HG03025 (cell line): ENCODE results near the gene SPOCK3.
"Not testable (repeated sequence)": the region's sequence is repeated elsewhere in the genome, so short reads cannot be mapped to it uniquely, and the experiment has no call there.

Source experiments
- ATAC-seq: cut with Tn5 transposase; IDR thresholded peaks from one replicate; pipeline ENCODE4 v1.9.1; 2021; ENCODE audit warnings: mild to moderate bottlenecking, moderate library complexity; ENCODE audit not compliant: unreplicated experiment, low FRiP score

Gene SPOCK3

DNA sequence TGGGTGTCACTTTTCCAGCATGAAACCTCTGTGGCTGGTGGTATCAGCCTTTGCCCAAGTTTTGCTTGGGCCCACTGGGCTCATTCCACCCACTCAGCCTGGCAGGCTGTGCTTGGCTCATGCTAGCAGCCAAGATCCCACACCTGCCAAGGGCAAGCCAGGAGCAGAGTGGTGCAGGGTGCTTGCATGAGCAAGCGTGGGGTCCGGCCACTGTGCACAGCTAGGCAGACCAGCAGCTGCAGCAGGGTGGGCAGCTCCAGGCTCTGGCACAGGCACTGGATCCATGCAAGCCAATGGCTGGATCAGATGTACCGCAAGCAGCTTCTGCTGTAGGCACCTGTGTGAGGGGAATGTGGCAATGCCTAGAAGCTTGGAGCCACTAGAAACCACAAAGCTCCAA is 253.9 kb downstream of the SPOCK3 start:
- no peak for ATAC-seq

- no peak for ATAC-seq
These were observed 256.7 kb downstream of the SPOCK3 start for GRCh38 chr4:166977596-166977995.

DNA sequence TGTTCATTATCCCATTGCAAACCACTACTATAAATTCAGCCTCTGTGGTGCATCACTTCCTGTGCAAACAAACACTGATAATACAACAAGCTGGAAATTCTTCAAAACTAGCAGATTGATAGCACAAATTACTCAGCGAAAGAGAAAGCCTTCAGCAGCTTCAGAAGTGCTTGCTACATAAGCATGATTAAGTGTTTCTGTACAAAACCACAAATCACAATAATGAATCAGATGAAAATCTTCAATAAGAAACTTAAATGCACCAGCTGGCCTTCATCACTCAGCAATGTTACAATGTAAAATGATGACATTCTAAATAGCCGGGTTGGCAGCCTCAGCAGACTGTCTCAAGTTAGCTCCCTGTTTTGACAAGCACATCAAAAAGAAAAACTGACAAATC is 262.2 kb downstream of the SPOCK3 start:
- no peak for ATAC-seq

GRCh38 chr4:166968219-166968618 is 266.1 kb downstream of the SPOCK3 start:
- ATAC-seq, result not testable (repeated sequence)

GRCh38 chr4:166965562-166965961 is 268.7 kb downstream of the SPOCK3 start:
- no peak for ATAC-seq

- no peak for ATAC-seq
These were observed 276.8 kb downstream of the SPOCK3 start for GRCh38 chr4:166957451-166957850.

- ATAC-seq, result no peak
These were observed 277.8 kb downstream of the SPOCK3 start for GRCh38 chr4:166956484-166956883.

DNA sequence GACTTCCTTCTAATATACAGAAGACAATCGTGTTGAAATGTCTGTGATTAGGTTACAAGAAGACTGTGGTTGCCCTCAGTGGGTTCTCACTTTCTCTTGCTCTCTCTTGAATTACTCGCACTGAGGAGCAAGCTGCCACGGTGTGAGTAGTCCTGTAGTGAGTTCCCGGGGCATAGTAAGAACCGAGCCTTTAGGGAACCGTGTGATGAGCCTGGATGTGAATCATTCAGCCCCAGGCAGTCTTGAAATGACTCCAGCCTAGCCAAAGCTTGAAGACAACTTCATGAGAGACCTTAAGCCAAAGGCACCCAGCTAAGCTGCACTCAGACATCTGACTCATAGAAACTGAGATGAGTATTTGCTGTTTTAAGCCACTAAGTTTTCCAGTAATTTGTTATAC is 292.7 kb downstream of the SPOCK3 start:
- ATAC-seq, result no peak

DNA sequence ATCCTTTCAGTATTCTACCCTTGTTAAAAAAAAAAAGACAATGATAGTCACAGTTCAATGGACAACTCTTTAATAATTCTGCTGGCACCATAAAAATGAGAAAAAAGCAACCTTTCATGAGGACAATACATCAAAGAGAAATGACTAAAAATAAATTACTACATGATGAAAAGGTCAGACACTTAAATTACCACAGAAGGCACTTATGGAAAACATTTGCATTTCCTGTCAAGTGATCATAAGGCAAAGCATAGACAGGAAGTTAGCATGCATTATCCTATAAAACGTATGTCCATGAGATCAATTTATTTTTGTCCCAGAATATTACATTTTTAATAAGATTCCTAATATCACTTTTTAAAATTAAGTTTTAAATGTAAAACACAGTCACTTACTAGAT is 303.8 kb downstream of the SPOCK3 start:
- no peak for ATAC-seq

DNA sequence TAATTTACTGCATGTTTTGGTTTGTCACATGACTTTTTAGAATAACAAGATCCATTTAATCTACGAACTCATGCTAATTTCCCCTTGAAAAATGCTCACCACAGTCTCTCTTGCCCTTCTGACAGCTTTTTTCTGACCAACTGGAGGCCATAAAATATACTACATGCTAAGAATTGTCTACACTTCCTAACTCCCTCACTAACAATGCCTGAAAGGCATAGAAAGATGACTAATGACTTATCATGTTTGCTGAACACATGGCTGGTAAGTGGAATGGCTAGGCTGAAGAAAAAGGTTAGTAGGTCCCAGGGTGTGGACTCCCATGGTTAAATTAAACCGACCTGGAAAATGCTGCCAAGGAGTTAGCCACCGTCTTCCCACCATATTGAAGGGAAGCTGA is 309.9 kb downstream of the SPOCK3 start:
- no peak for ATAC-seq

DNA sequence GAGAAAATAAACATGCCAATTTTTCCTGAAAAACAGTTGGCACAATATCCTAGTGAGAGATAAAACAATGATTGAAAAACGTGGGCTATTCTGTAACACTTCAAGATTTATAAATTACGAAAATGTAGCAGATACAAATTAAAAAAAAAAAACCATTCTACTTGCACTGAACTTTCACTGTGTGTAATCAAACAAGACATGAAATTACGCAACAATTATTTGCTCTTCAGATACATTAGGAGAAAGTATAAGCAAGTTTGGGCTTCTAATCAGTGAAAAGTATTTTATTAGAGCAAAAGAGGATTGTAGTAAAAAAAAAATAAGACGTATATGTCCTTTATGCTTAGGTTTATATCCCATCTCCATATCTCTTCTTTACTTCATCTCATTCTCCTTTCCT is 320.4 kb downstream of the SPOCK3 start:
- no peak for ATAC-seq

- no peak for ATAC-seq
These were observed 330.9 kb downstream of the SPOCK3 start for GRCh38 chr4:166903408-166903807.

DNA sequence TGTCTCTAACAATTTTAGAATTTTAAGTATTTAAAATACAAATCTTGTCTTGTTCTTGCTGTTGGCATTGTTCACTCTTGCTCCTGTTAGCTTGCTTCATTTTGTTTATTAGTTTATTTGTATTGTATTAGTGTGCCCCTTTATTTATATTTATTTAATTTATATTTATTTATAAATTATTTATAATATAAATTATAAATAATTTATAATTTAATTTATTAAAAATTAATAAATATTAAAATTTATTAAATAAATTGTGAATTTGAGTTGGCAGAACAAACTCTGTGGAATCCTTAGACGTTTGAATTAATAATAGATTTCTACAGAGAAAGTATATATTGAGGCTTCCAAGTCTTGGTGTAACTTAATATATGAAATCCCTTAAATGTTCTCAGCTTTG is 331.4 kb downstream of the SPOCK3 start:
- ATAC-seq, result no peak

DNA sequence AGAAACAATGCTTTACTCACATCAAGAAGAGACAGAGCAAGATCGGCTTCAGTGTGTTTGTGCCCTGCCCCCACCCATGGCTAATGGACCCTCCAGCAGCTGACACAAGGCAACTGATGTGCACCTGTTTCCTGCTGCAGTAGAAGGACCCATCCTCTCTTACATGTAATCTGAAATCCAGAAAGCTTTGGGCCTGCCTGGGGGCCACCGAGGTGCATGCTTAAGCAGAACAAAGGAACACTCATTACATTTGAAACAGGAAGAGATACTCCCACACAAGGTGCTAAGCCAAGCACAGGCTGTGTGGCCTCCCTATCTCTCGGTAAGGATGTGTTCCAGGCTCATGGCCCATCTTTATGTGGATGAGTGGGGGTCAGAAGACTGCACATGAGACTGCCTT is 338.0 kb downstream of the SPOCK3 start:
- ATAC-seq, result no peak

DNA sequence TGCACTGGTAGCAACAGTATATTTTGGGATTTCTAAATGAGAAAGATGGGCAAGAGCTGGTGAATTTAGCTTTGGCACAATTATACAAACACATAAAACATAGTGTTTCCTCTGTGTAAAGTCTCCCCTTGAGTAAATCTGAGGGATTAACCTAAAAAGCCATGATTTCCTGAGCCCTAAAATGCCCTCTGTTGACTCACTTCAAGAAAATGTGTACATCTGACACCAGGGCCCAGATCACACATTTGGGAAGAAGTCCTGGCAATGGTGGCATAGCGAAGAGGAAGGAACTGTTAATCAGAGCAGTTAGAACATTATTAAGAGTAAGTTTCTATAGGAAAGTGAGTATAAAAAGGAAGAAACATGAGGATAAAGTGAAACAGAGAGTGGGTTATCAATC is 338.5 kb downstream of the SPOCK3 start:
- no peak for ATAC-seq

DNA sequence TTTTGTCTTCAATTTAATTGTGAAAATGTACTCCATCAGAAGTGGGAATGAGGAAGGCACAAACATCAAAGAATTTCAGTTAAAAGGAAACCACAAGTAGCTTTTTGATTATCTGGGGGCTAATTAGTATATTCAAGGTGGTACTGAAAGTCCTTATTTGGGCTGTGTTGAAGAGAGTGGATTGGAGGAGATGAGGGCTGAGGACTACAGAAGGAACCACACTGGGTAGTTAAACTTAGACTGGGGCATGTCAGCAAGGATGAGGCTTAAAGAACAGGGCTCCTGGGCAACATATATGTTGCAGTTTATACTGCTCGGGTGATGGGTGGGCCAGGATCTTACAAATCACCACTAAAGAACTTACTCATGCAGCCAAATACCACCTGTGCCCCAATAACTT is 346.8 kb downstream of the SPOCK3 start:
- ATAC-seq, result no peak

- no peak for ATAC-seq
These were observed 347.6 kb downstream of the SPOCK3 start for GRCh38 chr4:166886718-166887117.

DNA sequence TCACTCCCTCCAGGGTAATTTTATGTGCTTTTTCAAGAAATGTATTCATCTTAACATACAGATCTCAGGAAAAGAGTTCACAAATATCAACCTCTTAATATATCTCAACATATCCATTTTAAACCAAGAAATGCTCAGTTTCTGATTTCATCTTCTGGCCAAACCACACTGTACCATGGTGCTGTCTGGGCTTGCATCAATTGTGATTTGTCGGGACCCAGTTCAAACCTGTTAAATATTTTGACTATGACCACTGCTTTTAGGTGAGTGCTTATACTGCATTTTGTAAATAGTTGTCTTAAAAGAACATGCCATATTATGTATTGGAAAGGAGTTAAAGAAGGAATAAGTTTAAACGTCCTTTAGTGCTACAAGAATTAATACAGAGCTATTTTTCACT is 352.1 kb downstream of the SPOCK3 start:
- ATAC-seq, result no peak

DNA sequence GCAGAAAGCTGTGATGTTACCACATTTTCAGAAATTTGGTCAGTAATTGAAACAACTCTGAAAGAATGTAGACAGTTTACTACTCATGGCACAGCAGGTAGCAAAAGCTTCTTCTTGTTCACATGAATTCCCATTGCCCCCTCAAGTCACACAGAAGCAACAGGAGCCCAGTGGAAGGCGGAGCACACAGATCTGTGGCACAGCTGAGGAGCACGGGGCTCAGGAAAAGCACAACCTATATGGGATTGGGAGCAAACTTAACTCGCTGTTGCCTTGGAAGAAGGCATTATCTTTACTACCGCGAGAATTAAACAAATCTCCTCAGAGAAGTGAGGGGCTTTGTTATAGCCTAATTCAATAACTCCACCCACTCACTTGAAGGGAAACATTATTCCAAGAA is 358.5 kb downstream of the SPOCK3 start:
- ATAC-seq, result no peak

DNA sequence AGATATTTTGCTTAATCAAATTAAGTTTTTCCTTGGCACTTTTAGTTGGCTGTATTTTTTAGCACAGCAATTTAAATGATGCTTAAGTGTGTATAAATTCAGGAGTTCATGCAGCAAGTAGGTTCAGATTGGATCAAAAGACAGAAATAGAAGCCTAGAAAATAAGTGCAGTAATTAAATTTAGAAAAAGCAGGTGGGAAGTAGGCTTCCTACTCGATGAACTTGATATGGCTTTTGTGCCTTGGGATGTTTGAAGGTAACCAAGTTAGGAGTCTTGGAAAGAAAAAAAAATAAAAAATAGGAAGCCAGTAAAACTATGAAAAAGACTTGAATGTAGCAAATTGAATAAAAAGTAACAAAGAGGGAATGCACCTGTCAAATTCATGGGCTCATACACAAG is 372.3 kb downstream of the SPOCK3 start:
- no peak for ATAC-seq

- ATAC-seq, result not testable (repeated sequence)
These were observed 383.9 kb downstream of the SPOCK3 start for GRCh38 chr4:166850398-166850797.

GRCh38 chr4:166846939-166847338 is 387.4 kb downstream of the SPOCK3 start:
- no peak for ATAC-seq

DNA sequence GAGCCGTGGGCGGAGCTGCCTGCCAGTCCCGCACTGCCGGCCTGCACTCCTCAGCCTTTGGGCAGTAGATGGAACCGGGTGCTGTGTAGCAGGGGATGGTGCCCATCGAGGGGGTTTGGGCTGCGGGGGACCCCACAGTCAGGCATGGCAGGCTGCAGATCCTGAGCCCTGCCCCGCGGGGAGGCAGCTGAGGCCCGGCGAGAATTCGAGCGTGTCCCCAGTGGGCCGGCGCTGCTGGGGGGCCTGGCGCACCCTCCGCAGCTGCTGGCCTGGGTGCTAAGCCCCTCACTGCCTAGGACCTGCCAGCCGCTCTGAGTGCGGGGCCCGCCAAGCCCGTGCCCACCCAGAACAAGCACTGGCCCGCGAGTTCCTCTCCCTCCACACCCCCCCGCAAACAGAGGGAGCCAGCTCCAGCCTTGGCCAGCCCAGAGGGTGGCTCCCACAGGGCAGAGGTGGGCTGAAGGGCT is 391.5 kb downstream of the SPOCK3 start:
- no peak for ATAC-seq
